GM19351 (cell line): ENCODE measurements around the gene CYB5D1.
"Not testable (repeated sequence)": the region's sequence is repeated elsewhere in the genome, so short reads cannot be mapped to it uniquely, and the experiment has no call there.

Experiments
- ATAC-seq: cut with Tn5 transposase; IDR thresholded peaks from one replicate; pipeline ENCODE4 v1.9.1; 2021; ENCODE audit warnings: mild to moderate bottlenecking, moderate library complexity; ENCODE audit not compliant: unreplicated experiment

Gene CYB5D1

GRCh38 chr17:7856011-7856810 lies 1.6 kb upstream of the CYB5D1 start:
- no peak for ATAC-seq

DNA sequence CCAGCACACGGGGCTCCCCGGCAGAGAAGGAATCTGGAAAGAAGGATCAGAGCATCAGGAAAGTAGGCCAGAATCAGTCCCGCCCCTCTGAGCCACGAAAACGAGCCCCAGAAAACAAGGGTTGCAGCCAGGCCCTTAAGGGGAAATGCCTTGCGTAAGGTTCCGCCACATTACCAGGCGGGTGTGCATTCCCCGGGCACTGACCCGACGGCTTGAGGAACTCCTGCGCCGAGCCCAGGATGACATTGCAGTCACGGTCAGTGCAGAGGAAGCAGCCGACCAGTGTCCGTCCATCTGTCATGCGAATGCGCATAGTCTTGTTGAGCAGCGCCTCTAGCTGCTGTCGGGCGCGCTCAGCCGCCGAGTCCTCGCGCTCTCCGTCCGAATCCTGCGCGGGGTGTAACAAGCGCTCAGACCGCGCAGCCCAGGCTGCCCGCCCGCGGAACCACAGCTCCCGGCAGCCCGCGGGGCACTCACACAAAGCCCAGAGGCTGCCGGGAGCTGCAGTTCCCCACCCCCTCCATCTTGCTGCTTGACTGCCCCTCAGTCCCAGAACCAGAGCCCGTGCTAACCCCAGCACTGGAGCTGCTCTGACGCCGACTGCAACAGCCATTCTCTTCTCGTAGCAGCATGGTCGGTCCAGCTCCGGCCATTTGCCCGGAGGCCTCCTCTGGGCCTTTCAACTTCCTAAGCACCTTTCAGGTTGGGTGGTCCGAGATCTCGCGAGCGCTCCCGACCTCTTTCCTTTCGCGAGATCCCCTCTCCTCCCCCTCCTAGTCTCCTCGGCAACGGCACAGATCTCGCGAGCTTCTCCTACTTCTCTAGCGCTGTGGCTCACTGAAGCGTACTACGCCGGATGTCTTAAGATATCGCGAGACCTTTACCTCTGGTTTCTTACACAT lies 741 bp upstream of the CYB5D1 start, which contains the start of gene NAA38:
Gene NAA38, minus strand, starts transcription at position 749 of the 902 bp plus-strand sequence. Its CDS starts 96 bp downstream, at position 653.
- peak; percentile 72 for ATAC-seq

- ATAC-seq = no peak
These were observed 663 bp downstream of the CYB5D1 start for GRCh38 chr17:7858522-7858810.

DNA sequence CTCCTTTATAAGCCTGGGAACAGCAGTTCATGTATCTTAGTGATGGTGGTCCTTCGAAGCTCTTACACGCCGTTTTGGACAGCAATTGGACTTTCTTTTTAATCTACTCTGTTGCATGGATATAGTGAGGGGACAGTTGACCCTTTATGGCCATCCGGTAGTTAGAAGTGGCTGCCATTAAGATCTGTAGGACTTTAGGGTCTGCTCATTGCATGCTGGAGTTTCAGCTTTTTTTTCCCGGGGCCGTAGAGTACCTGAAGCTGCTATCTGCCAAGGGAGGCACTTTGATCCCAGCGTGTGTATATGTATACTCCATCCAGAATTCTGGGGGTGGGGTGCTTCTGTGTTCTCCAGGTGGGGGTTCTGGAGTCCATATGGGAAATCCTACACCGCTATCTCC lies 1.2 kb downstream of the CYB5D1 start:
- no peak for ATAC-seq

DNA sequence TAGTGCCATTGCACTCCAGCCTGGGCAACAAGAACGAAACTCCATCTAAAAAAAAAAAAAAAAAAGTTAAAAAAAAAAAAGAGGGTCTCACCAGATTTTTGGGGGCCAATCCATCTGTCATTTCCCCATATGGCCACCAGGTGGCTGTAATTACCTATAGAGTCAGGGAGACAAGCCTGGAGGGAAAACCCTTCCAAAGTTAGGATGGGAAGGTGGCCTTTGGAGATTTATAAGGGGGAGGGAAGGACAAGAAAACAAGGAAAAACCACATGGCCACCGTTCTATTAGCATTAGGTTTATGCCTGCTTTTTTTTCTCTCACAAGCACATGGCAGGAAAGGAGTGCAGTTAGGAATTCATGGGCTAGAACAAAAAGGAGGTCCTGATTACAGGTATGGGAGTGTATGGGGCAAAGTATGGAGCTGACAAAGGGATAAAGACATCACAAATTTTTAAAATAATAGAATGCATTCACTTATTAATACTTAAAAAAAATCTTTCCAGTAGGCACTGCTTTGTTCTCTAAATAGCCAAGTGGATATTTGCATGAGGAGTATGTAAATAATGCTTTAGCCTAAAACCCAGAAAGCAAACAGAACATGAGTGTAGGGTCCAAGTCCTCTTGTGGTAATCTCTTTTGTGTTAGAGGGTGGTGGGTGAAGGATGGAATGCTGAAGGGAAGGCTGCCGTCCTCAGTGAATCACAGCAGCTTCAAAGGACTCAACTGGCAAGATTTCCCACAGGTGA lies 5.1 kb downstream of the CYB5D1 start:
- no peak for ATAC-seq

DNA sequence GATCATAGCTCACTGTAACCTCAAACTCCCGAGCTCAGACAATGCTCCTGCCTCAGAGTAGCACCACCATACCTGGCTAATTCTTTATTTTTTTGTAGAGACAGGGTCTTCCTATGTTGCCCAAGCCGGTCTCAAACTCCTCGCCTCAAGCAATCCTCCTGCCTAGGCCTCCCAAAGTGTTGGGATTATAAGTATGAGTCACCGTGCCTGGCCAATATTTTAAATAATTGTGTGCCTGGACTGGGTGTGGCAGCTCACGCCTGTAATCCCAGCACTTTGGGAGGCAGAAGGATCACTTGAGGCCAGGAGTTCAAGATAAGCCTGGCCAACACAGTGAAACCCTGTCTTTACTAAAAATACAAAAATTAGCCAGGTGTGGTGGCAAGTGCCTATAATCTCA lies 6.6 kb downstream of the CYB5D1 start:
- not testable (repeated sequence) for ATAC-seq

- no peak for ATAC-seq
These were observed 7.3 kb downstream of the CYB5D1 start for GRCh38 chr17:7864995-7865650.

DNA sequence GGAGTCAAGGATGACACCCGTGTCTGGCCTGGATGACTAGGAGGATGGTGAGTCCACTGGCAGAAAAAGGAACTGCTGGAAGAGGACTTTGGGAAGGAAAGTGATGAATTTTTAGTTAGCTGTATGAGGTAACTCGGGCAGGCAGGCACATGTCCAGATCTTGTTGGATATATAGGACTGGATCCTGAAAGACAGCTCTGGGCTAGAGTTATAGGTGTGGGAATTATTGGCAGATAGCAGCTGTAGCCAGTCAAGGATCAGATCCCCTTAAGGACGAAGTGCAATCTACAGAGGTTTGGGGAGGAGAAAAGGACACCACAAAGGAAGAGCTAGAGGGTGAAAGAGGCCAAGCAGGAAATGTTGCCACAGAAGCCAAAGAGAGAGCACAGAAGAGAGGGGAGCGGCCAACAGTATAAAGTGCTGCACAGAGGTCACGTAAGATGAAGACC lies 10.1 kb downstream of the CYB5D1 start:
- no peak for ATAC-seq

- ATAC-seq = no peak
These were observed 15.2 kb downstream of the CYB5D1 start for GRCh38 chr17:7873051-7873450.

- no peak for ATAC-seq
These were observed 18.1 kb downstream of the CYB5D1 start for GRCh38 chr17:7875804-7876370.

DNA sequence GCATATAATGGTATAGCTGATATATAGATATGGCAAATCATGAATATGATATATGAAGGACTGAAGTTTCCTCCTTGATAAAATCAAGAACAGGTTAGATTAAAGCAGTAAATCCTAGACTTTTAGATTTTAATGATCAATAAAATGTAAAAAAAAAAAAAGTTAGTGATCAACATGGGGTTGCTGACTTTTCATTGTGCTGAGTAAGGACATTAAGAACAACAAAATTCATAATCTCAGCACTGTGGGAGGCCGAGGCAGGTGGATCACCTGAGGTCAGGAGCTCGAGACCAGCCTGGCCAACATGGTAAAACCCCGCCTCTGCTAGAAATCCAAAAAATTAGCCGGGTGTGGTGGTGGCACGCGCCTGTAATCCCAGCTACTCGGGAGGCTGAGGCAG lies 20.4 kb downstream of the CYB5D1 start:
- ATAC-seq = no peak

GRCh38 chr17:7880076-7880868 lies 22.5 kb downstream of the CYB5D1 start:
- no peak for ATAC-seq

DNA sequence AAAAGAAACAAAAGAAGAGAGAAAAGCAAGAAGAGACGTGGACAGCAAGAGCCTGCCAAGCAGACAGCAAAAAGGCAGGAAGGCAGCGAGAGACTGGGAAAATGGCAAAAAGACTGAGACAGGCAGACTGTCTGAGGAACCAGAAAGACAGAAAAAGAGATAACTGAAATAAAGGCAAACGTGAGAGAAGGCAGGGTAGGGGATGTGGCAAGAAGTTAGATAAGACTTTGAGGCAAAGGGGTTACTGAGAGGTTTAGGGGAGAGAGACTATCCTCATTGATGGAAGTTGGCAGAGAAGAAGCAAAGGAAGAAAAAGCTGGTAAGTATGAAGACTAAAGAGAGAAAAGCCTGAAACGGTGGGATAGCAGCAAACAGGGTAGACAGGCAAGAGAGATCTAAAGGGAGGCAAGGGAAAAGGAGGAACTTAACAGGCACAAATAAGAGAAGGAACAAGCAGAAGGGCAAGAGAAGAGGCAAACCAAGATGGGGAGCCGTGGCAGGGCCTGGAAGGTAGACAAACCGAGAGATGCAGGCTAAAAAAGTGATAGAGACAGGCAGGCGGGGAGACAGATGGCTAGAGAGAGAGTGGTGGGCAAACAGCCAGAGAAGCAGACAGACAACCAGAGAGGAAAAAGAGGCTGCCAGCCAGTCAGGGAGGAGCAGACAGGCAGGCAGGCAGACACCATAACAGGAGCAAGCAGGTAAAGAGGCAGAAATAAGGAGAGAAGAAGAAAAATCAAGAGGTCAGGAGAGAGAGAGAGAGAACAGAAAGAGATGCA lies 23.7 kb downstream of the CYB5D1 start:
- no peak for ATAC-seq

GRCh38 chr17:7882068-7882467 lies 24.3 kb downstream of the CYB5D1 start:
- no peak for ATAC-seq

GRCh38 chr17:7882629-7883028 lies 24.8 kb downstream of the CYB5D1 start:
- ATAC-seq = no peak

GRCh38 chr17:7883781-7884386 lies 26.1 kb downstream of the CYB5D1 start:
- no peak for ATAC-seq

DNA sequence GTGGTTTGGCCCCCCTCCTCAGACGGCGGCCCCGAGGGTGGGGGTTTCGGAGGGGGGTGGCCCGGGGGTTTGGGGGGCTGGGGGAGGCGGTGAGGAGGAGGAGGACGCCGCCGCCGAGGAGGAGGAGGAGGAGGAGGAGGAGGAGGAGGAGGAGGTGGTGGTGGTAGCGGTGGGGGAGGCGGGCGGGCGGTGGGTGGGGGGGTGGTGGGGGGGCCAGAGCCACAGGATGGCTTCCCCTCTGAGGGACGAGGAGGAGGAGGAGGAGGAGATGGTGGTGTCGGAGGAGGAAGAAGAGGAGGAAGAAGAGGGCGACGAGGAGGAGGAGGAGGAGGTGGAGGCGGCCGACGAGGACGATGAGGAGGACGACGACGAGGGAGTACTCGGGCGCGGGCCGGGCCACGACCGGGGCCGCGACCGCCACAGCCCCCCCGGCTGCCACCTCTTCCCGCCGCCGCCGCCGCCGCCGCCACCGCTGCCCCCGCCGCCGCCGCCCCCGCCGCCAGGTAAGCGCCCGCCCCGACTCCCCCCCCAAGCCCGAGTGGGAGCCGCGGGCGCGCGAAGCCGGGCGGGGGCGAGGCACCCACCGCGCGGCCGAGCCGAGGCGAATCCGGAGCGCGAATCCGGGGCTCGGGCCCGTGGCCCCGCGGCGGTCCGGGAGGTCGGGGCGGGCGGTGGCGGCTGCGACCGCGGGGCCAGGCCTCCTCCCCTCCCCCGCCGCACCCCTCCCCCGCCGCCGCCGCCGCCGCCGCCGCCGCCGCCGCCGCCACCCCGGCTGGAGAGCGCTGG lies 27.0 kb downstream of the CYB5D1 start:
- ATAC-seq = no peak
